Liver (tissue), 3 donors: ENCODE data around the gene CTPS2.

Source experiments
- CTCF ChIP-seq: fragments of 150-350 bp; IDR thresholded peaks from 2 replicates; pipeline ENCODE4 v1.5.1; 2017; ENCODE audit warnings: improper control_type of control experiment, low read depth, low read length; ENCODE audit not compliant: missing input control
- JUND ChIP-seq, 2 donors: IDR thresholded peaks; 2 replicates each; pipeline ENCODE4 v1.6.1; 2016; ENCODE audit warnings: antibody characterized with exemption in 2 of 2
- donor health status: healthy.
- donor health status: healthy.

- TF ChIP-seq CTCF (no peak), JUND (IDR thresholded peaks at IDR 0.05) (no peak)
Observed at GRCh38 chrX:16588266-16588665, 124.2 kb downstream of the CTPS2 start.
